NCI-H1436 (cell line): Measurements from ENCODE around the gene BBS4.

Experiments used
- DNase-seq: peaks from one replicate; lab custom pipeline; 2025; lab: John Stamatoyannopoulos, UW

BBS4 gene

DNA sequence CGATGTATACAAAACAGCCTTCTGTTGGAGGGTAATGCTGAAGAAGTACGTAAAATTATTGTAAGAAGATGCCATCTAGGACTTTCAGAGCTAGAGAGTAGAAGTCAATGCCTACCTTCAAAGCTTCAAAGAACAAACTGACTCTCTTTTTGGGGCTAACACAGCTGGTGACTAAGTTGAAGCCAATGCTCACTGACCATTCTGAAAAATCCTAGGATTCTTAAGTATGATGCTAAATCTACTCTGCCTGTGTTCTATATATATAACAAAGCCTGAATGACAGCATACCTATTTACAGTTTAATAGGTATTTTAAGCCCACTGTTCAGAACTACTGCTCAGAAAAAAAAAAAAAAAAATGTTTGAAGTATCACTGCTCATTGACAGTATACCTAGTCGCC lies 78.6 kb downstream of the BBS4 start:
- no peak for DNase-seq

DNA sequence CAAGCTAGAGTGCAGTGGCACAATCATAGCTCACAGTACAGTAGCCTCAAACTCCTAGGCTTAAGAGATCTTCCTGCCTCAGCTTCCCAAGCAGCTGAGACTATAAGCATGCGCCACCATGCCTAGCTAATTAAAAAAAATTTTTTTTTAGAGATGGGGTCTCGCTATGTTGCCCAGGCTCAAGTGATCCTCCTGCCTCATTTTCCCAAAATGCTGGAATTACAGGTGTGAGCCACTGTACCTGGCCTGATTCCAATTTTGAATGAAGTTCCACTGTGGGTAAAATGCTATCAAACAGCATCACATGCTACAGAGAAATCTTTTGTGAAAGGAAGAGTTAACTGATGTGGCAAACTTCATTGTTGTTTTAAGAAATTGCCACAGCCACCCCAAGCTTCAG lies 80.0 kb downstream of the BBS4 start:
- no peak for DNase-seq

DNA sequence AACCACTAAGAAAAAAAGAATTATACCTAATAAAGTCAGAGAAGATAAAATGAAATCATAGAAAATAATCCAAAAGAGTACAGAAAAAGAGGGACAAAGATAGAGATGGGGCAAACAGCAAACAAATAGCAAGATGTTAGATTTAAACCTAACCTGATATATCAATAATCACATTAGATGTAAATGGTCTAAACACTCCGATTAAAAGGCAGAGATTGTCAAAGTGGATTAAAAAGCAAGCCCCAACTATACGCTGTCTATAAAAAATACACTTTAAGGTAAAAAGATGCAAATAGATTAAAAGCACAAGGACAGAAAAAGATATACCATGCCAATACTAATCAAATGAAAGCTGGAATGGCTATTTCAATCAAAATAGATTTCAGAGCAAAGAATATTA lies 80.8 kb downstream of the BBS4 start:
- DNase-seq: no peak

DNA sequence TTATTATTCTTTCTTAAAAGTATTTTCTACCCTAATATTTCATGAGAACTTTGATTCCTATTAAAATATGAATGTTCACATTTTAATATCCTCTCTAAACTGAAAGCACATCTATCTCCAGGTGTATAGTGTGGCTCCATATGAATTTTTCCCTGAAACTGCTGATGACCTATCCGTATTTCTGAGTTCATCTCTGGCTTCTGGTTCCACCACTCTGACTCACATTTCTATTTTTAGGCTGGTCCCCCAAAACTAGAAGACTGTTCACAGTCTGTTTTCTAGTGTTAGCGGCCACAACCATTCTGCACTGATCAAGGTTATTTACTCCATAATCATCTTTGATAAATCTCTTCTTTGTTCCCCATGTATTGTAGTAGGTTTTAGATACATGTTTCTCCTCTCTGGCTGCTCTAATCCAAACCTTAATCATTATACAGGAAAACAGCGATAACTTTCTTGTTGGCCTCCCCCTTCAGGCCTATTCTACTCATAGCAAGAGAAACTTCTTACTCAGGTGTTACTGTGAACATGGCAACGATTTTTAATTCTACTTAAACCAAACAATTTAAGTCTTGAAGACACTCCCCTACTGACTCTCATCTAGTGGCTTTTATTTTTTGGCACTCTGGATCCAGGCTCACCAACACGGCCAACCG lies 84.8 kb downstream of the BBS4 start:
- DNase-seq: no peak

DNA sequence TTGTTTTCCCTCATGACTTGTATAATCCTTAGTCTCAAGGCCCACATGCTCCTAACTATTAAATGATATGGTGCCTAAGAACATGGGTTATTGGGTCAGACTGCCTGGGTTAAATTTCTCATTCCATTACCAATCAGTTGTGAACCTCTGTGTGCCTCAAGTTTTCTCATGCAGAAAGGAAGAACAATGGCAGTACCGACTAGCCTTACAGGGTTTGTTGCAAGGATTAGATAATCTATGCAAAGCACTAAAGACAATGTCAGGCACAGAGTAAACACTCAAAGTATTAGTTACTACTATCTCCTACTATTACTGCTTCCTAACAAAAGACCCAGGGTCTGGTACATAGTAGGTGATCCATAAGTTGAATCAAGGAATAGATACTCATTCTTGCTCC lies 85.3 kb downstream of the BBS4 start:
- DNase-seq: no peak

DNA sequence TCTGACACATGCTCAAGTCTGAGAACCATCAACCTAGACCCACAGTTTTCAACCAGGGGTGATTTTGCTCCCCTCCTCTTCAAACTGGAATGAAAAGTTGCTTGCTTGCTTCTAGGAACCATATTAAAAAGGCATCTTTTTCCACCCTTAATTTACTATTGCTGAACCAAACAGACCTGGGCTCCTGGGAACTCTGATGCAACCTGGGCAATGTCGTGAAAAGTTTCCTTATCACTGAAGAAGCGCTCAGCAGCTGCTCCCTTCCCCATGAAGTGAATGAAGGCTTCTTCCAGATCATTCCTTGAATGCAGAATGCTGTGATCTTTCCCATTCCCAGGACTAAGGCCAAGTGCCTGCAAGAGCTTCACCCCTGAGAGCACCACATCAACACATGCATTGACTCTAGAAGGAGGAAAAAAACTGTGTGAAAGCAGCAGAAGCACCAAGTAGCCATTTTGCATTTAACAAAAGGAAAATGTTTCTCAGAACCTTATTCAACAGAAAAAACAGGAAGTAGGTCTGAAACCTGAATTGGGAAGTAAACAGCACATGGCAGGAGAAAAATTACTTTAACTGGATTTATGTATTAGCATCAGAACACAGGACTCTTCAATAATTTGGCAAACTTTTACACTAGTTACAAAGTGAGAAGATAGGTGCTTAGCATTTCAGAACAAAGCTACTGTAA lies 88.8 kb downstream of the BBS4 start:
- no peak for DNase-seq

DNA sequence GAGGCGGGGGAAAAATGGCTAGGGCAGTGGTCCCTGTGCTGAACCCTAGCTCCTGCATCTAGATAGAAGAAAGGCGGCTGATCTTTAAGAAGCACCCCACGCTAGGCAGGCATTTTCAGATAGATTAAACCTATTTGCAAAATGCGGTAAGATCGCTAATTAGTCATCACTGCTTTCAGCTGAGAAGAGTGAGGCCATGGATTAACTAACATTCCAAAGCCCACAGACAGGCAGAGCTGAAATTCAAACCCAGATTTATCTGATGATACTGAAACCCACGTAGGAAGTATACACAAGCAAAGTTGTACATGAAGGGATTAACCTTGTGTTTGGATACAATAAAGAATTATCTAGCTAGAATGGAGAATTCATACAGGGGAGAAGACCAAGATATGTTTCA lies 92.8 kb downstream of the BBS4 start:
- DNase-seq: no peak

DNA sequence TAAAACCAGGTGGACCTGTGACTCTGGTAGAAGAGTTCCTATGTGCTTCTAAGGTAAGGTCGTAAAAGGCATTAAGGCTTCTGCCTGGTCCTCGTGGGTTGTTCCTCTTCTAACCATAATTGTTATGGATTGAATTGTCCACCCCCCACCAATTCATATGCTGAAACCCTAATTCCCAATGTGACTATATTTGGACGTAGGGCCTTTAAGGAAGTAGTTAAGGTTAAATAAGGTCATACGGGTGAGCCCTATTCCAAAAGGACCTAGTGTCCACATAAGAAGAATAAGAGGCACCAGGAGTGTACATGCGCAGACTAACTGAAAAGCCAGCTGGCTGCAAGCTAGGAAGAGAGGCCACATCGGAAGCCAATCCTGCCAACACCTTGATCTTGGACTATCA lies 95.6 kb downstream of the BBS4 start:
- DNase-seq: no peak

DNA sequence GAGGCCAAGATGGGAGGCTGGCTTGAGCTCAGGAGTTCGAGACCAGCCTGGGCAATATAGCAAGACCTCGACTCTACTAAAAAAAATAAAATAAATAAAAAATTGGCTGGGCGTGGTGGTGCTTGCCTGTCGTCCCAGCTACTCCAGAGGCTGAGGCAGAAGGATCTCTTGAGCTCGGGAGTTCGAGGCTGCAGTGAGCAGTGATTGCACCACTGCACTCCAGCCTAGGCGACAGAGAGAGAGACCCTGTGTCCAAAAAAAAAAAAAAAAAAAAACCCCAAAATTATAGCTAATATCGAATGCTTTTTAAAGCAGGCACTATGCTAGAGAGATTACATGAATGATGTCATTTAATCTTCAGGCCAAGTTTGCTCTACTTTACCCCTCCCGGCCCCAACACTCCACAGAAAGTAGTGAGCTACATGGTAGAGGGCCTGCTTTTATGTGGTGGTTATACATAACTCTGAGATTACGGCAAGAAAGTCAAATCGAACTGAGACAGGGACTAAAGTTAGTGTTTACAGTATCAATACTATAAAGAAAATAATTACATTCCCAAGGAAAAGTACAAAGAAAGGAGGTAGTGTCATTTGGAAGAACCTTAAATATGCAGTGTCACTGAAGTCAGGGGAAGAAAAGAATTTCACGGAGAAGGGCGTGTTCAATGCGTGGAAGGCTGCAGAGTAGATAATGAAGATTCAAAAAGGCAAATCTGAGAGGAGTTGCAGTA lies 96.4 kb downstream of the BBS4 start:
- no peak for DNase-seq

DNA sequence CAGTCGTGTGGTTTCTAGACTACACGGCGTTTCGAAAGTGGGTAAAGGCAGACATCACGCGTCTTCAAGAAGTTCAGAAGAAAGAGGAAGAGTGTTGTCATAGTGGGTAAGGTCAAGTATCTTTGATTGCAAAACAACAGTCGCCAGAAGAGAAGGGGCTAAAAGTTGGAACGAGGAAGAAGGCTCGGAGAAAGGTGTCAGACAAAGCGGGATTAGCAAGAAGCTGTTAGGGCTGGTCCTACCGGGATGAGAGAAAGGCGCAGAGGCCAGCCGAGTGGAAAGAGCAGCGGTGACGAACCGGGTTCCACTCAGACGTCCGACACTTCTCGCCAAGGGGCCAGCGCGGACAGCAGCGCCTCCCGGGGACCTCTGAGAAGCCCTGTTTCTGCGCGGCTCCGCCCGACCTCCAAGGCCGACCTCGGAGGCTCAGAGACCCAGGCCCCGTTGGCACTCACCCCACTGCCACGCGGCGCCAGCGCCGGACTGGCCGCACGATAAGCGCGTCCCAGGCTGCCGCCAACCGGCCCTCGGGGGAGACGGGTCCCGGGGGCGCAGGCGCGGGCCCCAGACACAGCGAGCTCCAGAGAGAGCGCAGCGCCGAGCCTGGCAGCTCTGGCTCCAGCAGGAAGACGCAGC lies 97.1 kb downstream of the BBS4 start:
- DNase-seq: no peak

DNA sequence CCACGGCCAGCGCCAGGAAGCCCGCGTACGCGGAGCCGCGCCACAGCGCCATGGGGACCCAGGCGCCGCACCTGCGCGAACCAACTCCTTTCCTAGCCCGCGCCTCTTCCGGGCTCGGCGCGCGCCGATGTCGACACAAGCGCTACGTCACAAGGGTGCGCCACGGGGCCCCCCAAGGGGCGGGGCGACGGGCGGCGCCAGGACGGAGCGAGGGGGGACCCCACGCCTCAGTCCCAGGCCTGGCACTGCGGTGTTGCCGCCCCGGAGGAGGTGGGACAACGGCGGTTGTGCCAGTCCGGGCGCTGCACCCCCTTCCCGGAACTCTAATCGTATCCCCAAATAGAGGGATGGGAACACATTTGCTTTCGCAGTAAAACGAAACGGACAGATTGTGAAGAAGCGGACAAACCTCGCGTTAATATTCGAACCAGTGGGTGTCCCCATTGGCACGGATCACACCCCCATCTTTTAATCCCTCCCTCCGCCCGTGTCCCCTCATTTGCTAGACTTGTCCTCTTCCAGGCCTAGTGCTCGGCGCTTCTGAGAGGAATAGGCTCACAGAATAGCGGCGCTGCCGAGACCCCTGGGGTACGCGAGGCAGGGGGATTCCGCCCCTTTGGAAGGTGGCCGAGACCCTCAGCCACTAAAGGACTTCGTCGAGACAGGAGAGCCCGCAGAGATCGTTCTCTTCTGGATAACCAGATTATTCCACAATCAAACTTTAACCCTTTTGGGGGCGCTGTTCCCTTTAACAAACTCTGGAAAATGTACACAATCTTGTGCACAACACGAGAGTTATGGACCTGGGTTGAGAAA lies 97.8 kb downstream of the BBS4 start, which contains the start of gene ADPGK:
Gene ADPGK, minus strand, starts transcription at position 119 of the 816 bp plus-strand sequence. Its CDS starts 67 bp downstream, at position 52.
- DNase-seq: peak; percentile 89

DNA sequence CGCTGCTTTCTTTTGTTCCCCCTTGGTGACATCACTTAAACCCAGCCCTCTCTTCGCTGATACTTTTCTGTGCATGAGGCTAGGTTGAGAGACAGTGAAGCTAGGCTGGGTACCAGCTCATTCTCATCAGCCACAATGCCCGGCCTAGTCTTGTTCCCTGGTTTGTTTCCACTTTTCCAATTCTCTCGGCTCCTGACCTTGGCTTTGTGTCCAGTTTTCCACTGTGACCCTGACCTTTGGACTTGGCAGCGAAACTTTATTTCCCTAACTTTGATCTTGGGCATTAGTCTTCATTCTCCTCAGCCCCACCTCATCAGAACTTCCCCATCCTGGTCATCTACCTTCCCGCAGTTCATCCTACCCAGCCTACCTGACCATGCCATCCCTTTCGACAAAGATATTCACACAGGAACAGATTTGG lies 98.5 kb downstream of the BBS4 start:
- no peak for DNase-seq

DNA sequence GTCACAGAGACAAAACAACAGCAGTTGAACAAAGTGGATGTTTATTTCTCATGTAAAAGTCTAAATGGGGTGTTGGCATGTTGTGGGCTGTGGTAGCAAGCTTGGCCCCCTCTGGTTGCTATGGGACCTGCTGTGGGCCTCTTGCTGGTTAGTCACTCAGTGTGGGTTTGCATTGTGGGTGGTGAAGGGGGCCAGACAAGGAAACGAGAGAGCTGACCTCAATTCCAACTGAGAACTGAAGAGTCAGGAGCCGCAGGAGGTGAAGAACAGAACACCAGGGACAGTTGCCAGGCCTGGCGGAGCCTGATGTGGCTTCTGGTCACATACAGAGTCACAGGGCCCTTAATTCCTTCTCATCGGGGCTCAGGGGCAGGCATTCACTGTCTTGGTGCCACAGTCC lies 99.4 kb downstream of the BBS4 start:
- DNase-seq: no peak

DNA sequence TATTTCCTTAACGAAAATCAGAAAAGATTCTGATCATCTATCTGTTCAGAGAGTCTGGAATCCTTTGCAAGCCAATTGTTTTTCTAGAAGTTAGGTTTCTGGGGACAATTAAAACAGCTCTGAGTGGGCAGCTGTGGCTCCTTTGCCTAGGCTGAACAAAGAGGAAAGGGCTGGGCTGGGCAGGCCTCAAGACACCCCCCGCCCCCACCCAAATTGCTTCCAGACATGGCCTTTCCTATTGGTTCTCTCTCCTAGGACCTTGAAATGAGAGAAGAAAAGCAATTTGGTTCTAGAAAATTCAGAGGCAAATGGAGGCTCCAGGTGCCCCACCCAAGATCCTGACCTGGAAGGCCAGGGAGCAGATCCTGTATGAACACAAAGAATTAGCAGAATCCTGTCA lies 99.8 kb downstream of the BBS4 start:
- DNase-seq: no peak

DNA sequence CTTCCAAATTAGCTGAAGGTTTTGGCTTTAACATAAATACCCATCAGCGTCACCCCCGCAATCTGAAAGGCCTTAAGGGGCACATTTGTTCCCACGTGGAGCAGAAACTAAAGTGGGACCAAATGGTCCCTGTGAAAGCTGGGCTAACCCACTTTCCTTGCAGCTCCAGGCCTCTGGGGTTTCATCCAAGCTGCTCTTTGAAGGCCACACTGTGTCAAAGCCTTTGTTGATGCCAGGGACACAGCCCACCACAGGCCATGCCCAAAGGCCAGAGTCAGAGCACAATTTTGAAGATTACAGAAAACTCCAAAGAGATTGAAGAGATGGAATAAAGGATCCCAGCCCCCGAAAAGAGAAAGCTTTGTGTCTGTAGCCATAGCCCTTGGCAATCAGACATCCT lies 100.2 kb downstream of the BBS4 start:
- no peak for DNase-seq

DNA sequence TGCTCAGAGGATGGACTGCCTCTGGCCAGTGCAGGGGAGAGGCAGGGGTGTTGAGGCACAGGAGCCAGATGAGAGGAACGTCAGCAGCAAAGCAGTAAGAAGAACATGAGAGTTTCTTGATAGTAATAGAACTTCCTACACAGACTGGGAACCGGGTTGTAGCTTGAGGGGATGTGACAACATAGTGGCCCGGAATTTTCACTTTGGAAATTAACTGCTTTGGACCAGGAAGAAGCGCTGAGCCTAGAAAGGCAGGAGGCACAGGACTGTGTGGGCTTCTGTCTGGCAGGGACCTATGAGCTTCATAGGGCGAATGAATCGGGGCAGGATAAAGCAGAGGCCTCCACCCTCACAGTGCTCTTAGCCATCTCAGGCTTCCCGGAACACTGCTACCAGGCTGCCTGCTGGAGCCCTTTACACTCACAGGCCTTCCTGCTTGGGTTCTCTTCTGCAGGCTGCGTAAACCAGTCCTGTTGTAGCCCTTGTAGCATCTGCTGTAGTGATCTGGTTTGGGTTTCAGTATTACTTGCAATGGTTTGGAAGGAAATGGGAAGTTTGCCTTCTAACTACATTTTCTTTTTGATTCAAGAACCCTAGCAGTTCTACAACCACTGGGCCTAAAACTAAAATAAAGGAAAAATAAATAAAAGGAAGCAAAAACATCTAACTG lies 100.8 kb downstream of the BBS4 start:
- DNase-seq: no peak

DNA sequence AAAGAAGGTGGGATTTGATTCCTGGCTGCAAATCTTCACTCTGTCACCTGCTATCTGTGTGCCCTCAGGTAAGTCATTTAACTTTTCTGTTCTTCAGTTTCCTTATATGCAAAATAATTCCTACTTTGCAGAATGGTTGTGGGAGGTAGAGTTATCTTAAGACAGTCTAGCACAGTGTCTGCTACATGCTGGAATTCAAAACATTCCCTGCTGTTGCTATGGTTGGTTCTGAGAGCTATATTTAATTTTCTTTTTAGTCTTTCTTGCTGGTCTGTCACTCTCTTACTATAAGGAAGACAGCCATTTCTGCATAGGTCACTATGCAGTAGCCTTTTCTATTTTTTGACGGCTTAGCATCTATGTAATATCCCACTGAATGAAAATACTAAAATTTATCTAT lies 101.5 kb downstream of the BBS4 start:
- no peak for DNase-seq
